GM12865 (cell line): ENCODE results near the gene ENTREP3.

Source experiments
- DNase-seq: peaks from one replicate; pipeline ENCODE4 v3.0.0; 2010; ENCODE audit warnings: low read depth
- H3K4me3 ChIP-seq: 2 replicates; pipeline ENCODE4 v1.5.1; 2011; ENCODE audit warnings: mild to moderate bottlenecking, low read depth, low read length, control low read depth
- CTCF ChIP-seq: IDR thresholded peaks from 2 replicates; pipeline ENCODE4 v1.5.1; 2011; ENCODE audit warnings: low read length, control low read depth, low read depth, inconsistent platforms; ENCODE audit not compliant: insufficient read depth; ENCODE audit errors: missing control alignments

Gene ENTREP3

GRCh38 chr1:155255243-155256007 is at the start of gene ENTREP3:
Gene ENTREP3 (minus strand): TSS chr1:155255483. CDS start chr1:155254877, 606 bp downstream.
- H3K4me3 ChIP-seq, result peak within 1 kb of the TSS; percentile 68
- peak; percentile 87 for DNase-seq
- no peak for TF ChIP-seq CTCF

GRCh38 chr1:155304558-155305063 is 49.3 kb upstream of the ENTREP3 start:
- no peak for DNase-seq
- H3K4me3 ChIP-seq, result no peak overlapping the region
- no peak for TF ChIP-seq CTCF

GRCh38 chr1:155301342-155301841 is 46.1 kb upstream of the ENTREP3 start, which contains the start of gene PKLR:
Gene PKLR (minus strand): TSS chr1:155301438. CDS start chr1:155301395, 43 bp downstream.
- no peak for DNase-seq
- H3K4me3 ChIP-seq, result no peak within 1 kb of the TSS
- TF ChIP-seq CTCF, result no peak

- no peak for DNase-seq
- no peak overlapping the region for H3K4me3 ChIP-seq
- TF ChIP-seq CTCF, result no peak
Observed at GRCh38 chr1:155300553-155301329, 45.5 kb upstream of the ENTREP3 start.

GRCh38 chr1:155300024-155300423 is 44.7 kb upstream of the ENTREP3 start:
- no peak for TF ChIP-seq CTCF
- no peak overlapping the region for H3K4me3 ChIP-seq

GRCh38 chr1:155297384-155297783 is 42.1 kb upstream of the ENTREP3 start:
- DNase-seq, result peak; percentile 31
- no peak overlapping the region for H3K4me3 ChIP-seq
- no peak for TF ChIP-seq CTCF

More at GRCh38 chr1:155300024-155300423, 44.7 kb upstream of the ENTREP3 start:
- no peak for DNase-seq
